Epithelial cell of proximal tubule (primary cell): ENCODE measurements around the gene GRAMD2B. TPM values are rescaled to one million over a fixed set of nuclear protein-coding genes. Genes with fewer than 3 reads are reported as not detected.
"Not testable (repeated sequence)": the region's sequence is repeated elsewhere in the genome, so short reads cannot be mapped to it uniquely, and the experiment has no call there.

Experiments
- DNase-seq: peaks from one replicate; pipeline ENCODE4 v3.0.0-alpha.2; 2011; ENCODE audit warnings: low read depth
- H3K4me3 ChIP-seq: 2 replicates; pipeline ENCODE4 v1.5.1; 2011; ENCODE audit warnings: low read depth, mild to moderate bottlenecking, low read length
- total RNA-seq: library from RNA; depleted of rRNA; stranded (reverse); fragments of >200 nt; gene quantifications from 2 replicates; pipeline ENCODE4 v1.2.3, GENCODE V29; 2015
- TF ChIP-seq, protein P1 (sequence below): conservative IDR thresholded peaks from 2 replicates; pipeline ENCODE4 v1.5.1; 2012; ENCODE audit warnings: low read depth, mild to moderate bottlenecking, low read length

Gene GRAMD2B
- total RNA-seq, 1 donor from 2014 or later, result 43.2 TPM

DNA sequence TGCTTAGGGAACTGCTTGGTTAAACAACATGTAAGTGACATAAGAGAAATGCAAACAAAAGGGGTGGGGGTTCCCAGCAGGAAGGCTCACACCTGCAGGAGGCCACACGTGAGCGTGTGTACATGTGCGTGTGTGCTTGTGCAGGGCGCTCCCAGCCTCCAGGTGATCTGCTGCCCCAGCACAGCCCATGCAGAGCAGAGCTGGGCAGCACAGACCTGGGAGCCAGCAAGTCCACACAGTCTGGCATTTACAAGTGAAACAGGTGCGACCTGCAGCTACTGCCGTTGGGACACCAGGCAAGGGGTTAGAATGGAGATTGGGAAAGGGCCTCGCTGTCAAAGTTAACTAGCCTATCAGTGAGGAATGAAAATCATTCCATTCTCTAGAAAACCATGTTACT, 41.8 kb downstream of the GRAMD2B start:
- H3K4me3 ChIP-seq, result no peak overlapping the region
- TF ChIP-seq, protein P1, sequence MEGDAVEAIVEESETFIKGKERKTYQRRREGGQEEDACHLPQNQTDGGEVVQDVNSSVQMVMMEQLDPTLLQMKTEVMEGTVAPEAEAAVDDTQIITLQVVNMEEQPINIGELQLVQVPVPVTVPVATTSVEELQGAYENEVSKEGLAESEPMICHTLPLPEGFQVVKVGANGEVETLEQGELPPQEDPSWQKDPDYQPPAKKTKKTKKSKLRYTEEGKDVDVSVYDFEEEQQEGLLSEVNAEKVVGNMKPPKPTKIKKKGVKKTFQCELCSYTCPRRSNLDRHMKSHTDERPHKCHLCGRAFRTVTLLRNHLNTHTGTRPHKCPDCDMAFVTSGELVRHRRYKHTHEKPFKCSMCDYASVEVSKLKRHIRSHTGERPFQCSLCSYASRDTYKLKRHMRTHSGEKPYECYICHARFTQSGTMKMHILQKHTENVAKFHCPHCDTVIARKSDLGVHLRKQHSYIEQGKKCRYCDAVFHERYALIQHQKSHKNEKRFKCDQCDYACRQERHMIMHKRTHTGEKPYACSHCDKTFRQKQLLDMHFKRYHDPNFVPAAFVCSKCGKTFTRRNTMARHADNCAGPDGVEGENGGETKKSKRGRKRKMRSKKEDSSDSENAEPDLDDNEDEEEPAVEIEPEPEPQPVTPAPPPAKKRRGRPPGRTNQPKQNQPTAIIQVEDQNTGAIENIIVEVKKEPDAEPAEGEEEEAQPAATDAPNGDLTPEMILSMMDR, result no peak
- no peak for DNase-seq

DNA sequence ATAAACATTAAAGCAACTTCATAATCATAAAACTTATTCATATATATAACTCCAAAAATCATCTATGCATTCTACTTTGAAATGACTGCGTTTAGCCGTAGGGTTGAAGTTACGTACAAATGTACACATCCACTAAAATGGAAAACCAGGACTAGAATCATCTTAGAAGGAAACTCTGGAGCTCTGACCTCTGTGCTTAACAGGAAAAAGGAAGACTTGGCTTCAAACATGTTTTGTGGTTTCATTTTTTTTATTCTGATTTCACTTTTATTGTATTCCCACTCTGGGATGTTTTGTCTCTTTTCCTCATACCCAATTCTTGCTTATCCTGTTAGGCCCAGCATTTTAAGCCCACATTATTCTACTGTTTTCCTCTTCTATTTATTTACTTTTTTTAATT, 44.9 kb downstream of the GRAMD2B start:
- TF ChIP-seq, protein P1, result no peak
- no peak for DNase-seq
- no peak overlapping the region for H3K4me3 ChIP-seq

DNA sequence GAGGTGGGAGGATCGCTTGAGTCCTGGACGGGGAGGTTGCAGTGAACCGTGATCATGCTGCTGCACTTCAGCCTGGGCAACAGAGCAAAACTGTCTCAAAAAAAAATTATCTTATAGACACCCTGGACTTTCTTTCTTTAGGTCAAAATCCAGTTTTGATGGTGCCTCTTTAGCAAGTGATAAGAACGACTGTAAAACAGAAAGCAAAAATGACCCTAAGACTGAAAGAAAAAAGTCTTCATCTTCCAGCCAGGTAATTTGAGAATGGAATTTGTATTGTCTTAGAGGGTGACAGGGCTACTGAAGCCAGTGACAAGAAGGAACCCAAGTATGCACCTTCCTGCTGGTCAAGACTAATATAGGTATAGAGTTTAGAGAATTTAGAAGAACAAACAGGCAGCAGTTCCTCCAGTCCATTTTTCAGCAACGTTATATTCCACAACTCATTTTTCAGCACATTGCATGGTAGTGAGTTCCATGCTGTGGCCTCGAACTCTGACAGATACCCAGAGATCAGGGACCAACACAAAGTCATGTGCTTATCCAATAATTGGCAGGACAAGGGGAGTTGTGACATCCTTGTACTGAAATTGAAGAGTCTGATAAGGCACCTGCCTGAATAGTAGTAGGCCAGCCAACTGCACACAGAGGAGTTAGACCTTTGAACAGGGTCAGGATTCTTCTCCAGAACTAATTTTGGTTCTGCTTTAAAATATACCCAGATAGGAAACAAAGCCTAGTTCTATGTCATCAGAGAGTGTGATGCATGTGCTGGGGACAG, 46.5 kb downstream of the GRAMD2B start:
- DNase-seq, result no peak
- TF ChIP-seq, protein P1, result no peak
- no peak overlapping the region for H3K4me3 ChIP-seq

DNA sequence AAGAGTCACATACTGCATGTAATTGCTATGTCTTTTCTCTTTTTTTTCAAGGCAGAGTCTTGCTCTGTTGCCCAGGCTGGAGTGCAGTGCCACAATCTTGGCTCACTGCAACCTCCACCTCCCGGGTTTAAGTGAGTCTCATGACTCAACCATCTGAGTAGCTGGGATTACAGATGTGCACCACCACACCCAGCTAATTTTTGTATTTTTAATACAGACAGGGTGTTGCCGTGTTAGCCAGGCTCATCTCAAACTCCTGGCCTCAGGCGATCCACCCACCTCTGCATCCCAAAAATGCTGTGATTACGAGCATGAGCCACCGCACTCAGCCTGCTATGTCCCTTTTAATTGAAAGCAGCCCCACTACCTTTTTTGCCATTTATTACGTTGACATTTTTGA, 47.3 kb downstream of the GRAMD2B start:
- not testable (repeated sequence) for DNase-seq, H3K4me3 ChIP-seq

DNA sequence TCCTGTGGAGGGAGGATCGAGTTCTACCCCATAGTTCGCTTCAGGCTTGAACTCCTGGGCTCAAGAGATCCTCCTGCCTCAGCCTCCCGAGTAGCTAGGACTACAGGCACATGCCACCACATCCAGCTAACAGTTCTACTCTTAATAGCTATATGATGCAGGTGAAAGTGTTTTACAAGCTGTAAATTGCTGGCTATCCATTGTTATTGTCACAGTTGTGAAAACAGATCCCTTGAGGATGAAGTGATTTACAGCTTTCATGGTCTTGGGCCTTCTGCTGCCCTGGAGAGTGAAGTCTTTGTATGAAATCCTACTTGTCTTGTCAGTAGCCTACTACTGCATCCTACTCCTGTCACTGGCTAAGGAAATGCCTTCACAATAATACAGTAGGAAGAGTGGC, 48.0 kb downstream of the GRAMD2B start:
- no peak for DNase-seq

DNA sequence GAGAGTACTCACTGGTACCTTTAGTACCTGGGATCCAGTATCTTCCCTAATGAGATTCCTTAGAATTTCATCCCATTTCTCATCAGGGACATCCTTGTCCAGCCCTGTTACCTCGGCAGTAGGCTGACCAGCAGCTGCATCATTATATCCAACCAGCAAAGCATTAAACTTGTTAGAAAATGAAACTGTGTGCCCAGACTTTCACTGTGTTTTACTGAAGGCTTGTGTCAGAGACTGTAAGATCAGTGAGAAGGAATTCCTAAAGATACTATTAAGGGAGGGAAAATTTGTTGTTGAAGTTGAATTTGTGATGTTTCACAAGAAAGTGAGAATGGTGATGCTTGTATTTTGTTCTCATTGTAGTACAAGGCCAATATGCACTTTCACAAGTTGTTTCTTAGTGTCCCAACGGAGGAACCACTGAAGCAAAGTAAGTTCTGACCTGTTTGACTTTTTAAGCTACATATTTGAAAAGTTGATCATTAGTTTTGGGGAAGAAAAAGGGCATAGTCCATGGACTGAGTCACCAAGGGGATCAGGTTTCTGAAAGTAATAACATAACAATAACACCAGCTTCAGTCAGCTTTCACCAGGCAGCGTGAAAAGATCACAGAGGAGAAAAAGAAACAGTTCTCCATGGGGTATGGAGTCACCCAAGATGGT, 48.8 kb downstream of the GRAMD2B start:
- TF ChIP-seq, protein P1, result no peak
- no peak overlapping the region for H3K4me3 ChIP-seq
- peak; percentile 92 for DNase-seq

More for the DNA sequence above, 48.0 kb downstream of the GRAMD2B start:
- TF ChIP-seq, protein P1, result no peak
- H3K4me3 ChIP-seq, result no peak overlapping the region

DNA sequence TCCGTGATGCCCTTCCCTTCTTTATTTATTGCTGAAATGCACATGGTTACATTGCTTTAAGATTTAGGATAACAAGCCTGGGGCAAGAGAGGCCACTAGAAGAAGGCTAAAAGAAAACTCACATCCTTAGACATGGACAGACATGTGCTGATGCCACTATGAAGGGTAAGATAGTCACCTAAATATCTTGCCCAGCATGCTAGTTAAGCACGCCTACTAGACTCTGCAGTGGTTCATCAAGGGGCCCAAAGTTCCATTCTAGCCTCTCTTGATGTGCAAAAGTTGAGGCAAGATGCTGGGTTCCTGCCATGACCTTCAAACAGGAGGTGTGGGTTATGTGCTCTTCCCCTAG, 49.3 kb downstream of the GRAMD2B start:
- no peak overlapping the region for H3K4me3 ChIP-seq
- DNase-seq, result no peak
- TF ChIP-seq, protein P1, result no peak
